ENCODE results near the gene MADD. TPM values are rescaled to one million over a fixed set of nuclear protein-coding genes. Genes with fewer than 3 reads are reported as not detected.

The MADD gene
- total RNA-seq, 1 donor from 2014 or later, result 50.1 TPM

GRCh38 chr11:47257517-47258316, 12.2 kb upstream of the MADD start, which contains the start of gene NR1H3:
NR1H3 (plus strand) TSS chr11:47257996; CDS start chr11:47259217, 1,221 bp downstream.
- no peaks in the 10 kb centered on the region for H3K27me3 ChIP-seq
- peak; percentile 56 for TF ChIP-seq CTCF (IDR thresholded peaks at IDR 0.05)
- intact Hi-C loops (cut with DNase I), result no loop called here
- no peaks in the 10 kb centered on the region for H3K9me3 ChIP-seq
- peaks cover 3% of the 10 kb centered on the region for H3K36me3 ChIP-seq
- ATAC-seq (peak; percentile 85), DNase-seq (peak; percentile 92)
- peak within 1 kb of the TSS; percentile 50 for H3K4me3 ChIP-seq
- H3K27ac ChIP-seq, result peak within 1 kb of the TSS; percentile 80
- H3K4me1 ChIP-seq, result peaks cover 47% of the 10 kb centered on the region

DNA sequence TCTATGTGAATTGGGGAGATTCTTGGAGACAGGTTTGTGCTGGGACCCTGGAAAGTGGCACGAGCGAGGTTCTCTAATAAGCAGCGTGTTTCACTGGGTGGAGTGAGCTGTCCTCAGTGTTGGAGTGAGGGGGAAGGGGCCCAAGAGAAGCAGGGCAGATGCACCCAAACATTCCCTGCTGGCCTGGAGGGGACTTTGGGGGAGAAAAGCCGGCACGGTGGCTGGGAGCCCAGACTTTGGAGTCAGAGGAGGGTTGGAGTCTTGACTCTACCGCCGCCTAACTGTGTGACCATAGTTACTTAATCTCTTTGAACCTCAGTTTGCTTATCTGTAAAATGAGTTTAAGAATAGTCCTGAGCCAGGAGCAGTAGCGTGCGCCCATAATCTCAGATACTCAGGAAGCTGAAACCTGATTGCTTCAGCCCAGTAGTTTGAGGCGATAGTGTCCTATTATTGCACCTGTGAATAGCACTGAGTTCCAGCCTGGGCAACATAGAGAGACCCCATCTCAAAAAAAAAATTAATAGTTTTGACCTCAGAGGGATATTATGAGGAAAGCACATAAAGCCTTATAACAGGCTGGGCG, 11.5 kb upstream of the MADD start:
- DNase-seq (no peak), ATAC-seq (no peak)
- peak overlapping the region; percentile 50 for H3K4me3 ChIP-seq
- H3K27ac ChIP-seq, result peak overlapping the region; percentile 80
- H3K9me3 ChIP-seq, result no peaks in the 10 kb centered on the region
- H3K4me1 ChIP-seq, result peaks cover 47% of the 10 kb centered on the region
- H3K27me3 ChIP-seq, result no peaks in the 10 kb centered on the region
- intact Hi-C loops (cut with DNase I), result no loop called here
- peaks cover 3% of the 10 kb centered on the region for H3K36me3 ChIP-seq
- TF ChIP-seq CTCF (IDR thresholded peaks at IDR 0.05), result no peak

DNA sequence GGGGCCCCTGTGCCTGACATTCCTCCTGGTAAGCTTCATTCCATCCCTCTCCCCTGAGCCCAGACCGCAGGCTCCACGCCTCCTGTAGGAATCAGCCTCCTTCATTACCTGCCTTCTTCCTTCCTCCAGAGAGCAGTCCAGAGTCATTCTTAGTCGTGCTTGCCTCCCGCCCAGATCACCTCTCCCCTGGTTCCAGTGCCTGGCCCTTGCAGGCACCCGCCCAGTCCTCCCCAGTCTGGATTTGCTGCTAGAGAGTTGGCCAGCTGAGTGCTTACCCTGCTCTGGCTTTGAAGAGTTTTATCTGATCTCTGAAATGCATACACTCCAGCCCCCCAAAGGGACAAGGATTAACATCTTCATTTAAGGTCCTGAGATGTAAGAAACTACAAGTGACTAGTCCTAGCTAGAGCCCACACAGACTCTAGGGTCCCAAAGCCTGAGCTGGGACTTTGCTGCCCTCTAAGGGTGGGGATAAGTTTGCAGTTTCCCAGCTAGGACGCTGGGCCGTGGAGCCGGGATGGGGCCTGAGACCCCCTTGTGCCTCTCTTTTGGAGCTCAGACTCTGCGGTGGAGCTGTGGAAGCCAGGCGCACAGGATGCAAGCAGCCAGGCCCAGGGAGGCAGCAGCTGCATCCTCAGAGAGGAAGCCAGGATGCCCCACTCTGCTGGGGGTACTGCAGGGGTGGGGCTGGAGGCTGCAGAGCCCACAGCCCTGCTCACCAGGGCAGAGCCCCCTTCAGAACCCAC, 10.5 kb upstream of the MADD start:
- intact Hi-C loops (cut with DNase I), result no loop called here
- ATAC-seq, result peak; percentile 69
- Histone ChIP-seq H3K27me3 (no peaks in the 10 kb centered on the region), H3K36me3 (peaks cover 3% of the 10 kb centered on the region), H3K4me1 (peaks cover 41% of the 10 kb centered on the region), H3K27ac (no peak overlapping the region), H3K4me3 (no peak overlapping the region), H3K9me3 (no peaks in the 10 kb centered on the region)
- peak; percentile 57 for TF ChIP-seq CTCF (IDR thresholded peaks at IDR 0.05)
- no peak for DNase-seq

- H3K9me3 ChIP-seq, result no peaks in the 10 kb centered on the region
- H3K4me1 ChIP-seq, result peaks cover 36% of the 10 kb centered on the region
- ATAC-seq (no peak), DNase-seq (no peak)
- peaks cover 3% of the 10 kb centered on the region for H3K36me3 ChIP-seq
- H3K4me3 ChIP-seq, result no peak overlapping the region
- H3K27me3 ChIP-seq, result no peaks in the 10 kb centered on the region
- H3K27ac ChIP-seq, result no peak overlapping the region
- intact Hi-C loops (cut with DNase I), result no loop called here
- no peak for TF ChIP-seq CTCF (IDR thresholded peaks at IDR 0.05)
These were observed 9.6 kb upstream of the MADD start for GRCh38 chr11:47260366-47260765.

DNA sequence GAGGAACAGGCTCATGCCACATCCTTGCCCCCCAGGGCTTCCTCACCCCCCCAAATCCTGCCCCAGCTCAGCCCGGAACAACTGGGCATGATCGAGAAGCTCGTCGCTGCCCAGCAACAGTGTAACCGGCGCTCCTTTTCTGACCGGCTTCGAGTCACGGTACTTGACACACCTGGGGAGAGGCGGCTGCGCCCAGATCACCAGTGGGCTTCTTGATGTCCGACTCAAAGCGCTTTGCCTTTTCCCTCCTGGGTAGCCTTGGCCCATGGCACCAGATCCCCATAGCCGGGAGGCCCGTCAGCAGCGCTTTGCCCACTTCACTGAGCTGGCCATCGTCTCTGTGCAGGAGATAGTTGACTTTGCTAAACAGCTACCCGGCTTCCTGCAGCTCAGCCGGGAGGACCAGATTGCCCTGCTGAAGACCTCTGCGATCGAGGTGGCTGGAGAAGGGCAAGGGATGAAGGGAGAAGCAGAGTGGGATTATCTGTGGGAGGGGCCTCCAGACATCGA, 8.6 kb upstream of the MADD start:
- Histone ChIP-seq H3K4me3 (no peak overlapping the region), H3K36me3 (peaks cover 3% of the 10 kb centered on the region), H3K27ac (no peak overlapping the region), H3K27me3 (no peaks in the 10 kb centered on the region), H3K9me3 (no peaks in the 10 kb centered on the region), H3K4me1 (peaks cover 35% of the 10 kb centered on the region)
- ATAC-seq (no peak), DNase-seq (no peak)
- intact Hi-C loops (cut with DNase I), result no loop called here
- TF ChIP-seq CTCF (IDR thresholded peaks at IDR 0.05), result no peak

Measured in upper lobe of right lung (tissue), 1 donor.